GM21786 (cell line): ENCODE results near the gene MAD1L1.
"Not testable (repeated sequence)": the region's sequence is repeated elsewhere in the genome, so short reads cannot be mapped to it uniquely, and the experiment has no call there.

Experiments
- ATAC-seq: cut with Tn5 transposase; IDR thresholded peaks from one replicate; pipeline ENCODE4 v1.9.1; 2021; ENCODE audit not compliant: unreplicated experiment

MAD1L1 gene

GRCh38 chr7:2180081-2180480, 52.7 kb downstream of the MAD1L1 start:
- ATAC-seq: no peak

GRCh38 chr7:2175514-2175913, 57.2 kb downstream of the MAD1L1 start:
- ATAC-seq: no peak

- no peak for ATAC-seq
Observed at GRCh38 chr7:2175091-2175490, 57.7 kb downstream of the MAD1L1 start.

GRCh38 chr7:2173189-2173827, 59.4 kb downstream of the MAD1L1 start:
- no peak for ATAC-seq

GRCh38 chr7:2172311-2173188, 60.2 kb downstream of the MAD1L1 start:
- ATAC-seq: no peak

- no peak for ATAC-seq
Observed at GRCh38 chr7:2171855-2172254, 60.9 kb downstream of the MAD1L1 start.

GRCh38 chr7:2170576-2171521, 61.9 kb downstream of the MAD1L1 start:
- no peak for ATAC-seq

GRCh38 chr7:2169923-2170575, 62.7 kb downstream of the MAD1L1 start:
- ATAC-seq: no peak

GRCh38 chr7:2168615-2169311, 64.0 kb downstream of the MAD1L1 start:
- ATAC-seq: no peak

GRCh38 chr7:2166625-2167280, 66.0 kb downstream of the MAD1L1 start:
- ATAC-seq: no peak

- ATAC-seq: peak; percentile 91
Observed at GRCh38 chr7:2165610-2166594, 66.8 kb downstream of the MAD1L1 start.

GRCh38 chr7:2165239-2165609, 67.5 kb downstream of the MAD1L1 start:
- ATAC-seq: no peak

GRCh38 chr7:2164646-2165045, 68.1 kb downstream of the MAD1L1 start:
- no peak for ATAC-seq

- no peak for ATAC-seq
Observed at GRCh38 chr7:2163600-2164555, 68.9 kb downstream of the MAD1L1 start.

GRCh38 chr7:2162959-2163358, 69.8 kb downstream of the MAD1L1 start:
- no peak for ATAC-seq

- not testable (repeated sequence) for ATAC-seq
Observed at GRCh38 chr7:2162004-2162902, 70.5 kb downstream of the MAD1L1 start.
